SK-N-SH (cell line): ENCODE measurements around the gene MANBA. TPM values are rescaled to one million over a fixed set of nuclear protein-coding genes. Genes with fewer than 3 reads are reported as not detected.

ENCODE experiments used
- CTCF ChIA-PET: fragments of 300-600, 350-600 bp; formaldehyde crosslinking; extraction: SDS; loops from one replicate; lab custom pipeline; 2021; lab: Yijun Ruan, JAX
- POLR2A ChIA-PET: fragments of 350-600 bp; sonication (Branson Sonifier 250); formaldehyde crosslinking; extraction: SDS; loops from one replicate; lab custom pipeline; 2020; ENCODE audit warnings: antibody characterized with exemption, inconsistent platforms; lab: Yijun Ruan, JAX
- DNase-seq: peaks from one replicate; pipeline ENCODE4 v3.0.0; 2012
- H2AFZ ChIP-seq: fragments of 200-600 bp; sonication (generic); 2 replicates; pipeline ENCODE4 v1.8.1; 2016; ENCODE audit warnings: antibody characterized with exemption, mild to moderate bottlenecking, low read depth
- H3F3A ChIP-seq: fragments of 200-600 bp; sonication (generic); replicated peaks from 2 replicates; pipeline ENCODE3; 2016; ENCODE audit warnings: antibody characterized with exemption, mild to moderate bottlenecking; ENCODE audit not compliant: insufficient read depth
- H3K27ac ChIP-seq, 2 experiments: fragments of 200-500 bp in 1 of 2; fragments of 200-600 bp in 1 of 2; sonication (Bioruptor generic) in 1 of 2; sonication (generic), shearing (Covaris generic) in 1 of 2; 2 replicates each; pipeline versions ENCODE4 v1.5.1 to v1.6.1; 2014 to 2016; ENCODE audit warnings: low read depth in 2 of 2, inconsistent platforms in 1 of 2, low read length in 1 of 2, mild to moderate bottlenecking in 1 of 2, mixed read lengths in 1 of 2
- H3K27me3 ChIP-seq: fragments of 200-600 bp; sonication (generic), shearing (Covaris generic); 2 replicates; pipeline ENCODE4 v1.6.1; 2016; ENCODE audit warnings: mixed run types; ENCODE audit not compliant: insufficient read depth
- H3K36me3 ChIP-seq, 2 experiments: fragments of 200-500 bp in 1 of 2; fragments of 200-600 bp in 1 of 2; sonication (Bioruptor generic) in 1 of 2; sonication (generic) in 1 of 2; replicated peaks in 1 of 2; 2 replicates each; pipeline versions ENCODE3 to v1.5.1; 2014 to 2016; ENCODE audit warnings: low read length in 1 of 2, mild to moderate bottlenecking in 1 of 2; ENCODE audit not compliant: insufficient read depth in 2 of 2, control insufficient read depth in 1 of 2
- H3K4me1 ChIP-seq, 2 experiments: fragments of 200-500 bp in 1 of 2; fragments of 200-600 bp in 1 of 2; sonication (Bioruptor generic) in 1 of 2; sonication (generic), shearing (Covaris generic) in 1 of 2; 2 replicates each; pipeline versions ENCODE4 v1.5.1 to v1.6.1; 2014 to 2016; ENCODE audit warnings: low read depth in 1 of 2, low read length in 1 of 2, mixed run types in 1 of 2; ENCODE audit not compliant: insufficient read depth in 2 of 2, control insufficient read depth in 1 of 2
- H3K4me2 ChIP-seq: fragments of 200-600 bp; sonication (generic), shearing (Covaris generic); 2 replicates; pipeline ENCODE4 v1.6.1; 2017; ENCODE audit warnings: mixed run types
- H3K4me3 ChIP-seq, 2 experiments: fragments of 200-500 bp in 1 of 2; fragments of 200-600 bp in 1 of 2; sonication (Bioruptor generic) in 1 of 2; sonication (generic), shearing (Covaris generic) in 1 of 2; 2 replicates each; pipeline versions ENCODE4 v1.5.1 to v1.8.1; 2014 to 2016; ENCODE audit warnings: low read depth in 2 of 2, inconsistent platforms in 1 of 2, low read length in 1 of 2, mild to moderate bottlenecking in 1 of 2, mixed read lengths in 1 of 2, moderate library complexity in 1 of 2
- H3K79me2 ChIP-seq: fragments of 200-600 bp; sonication (generic); 2 replicates; pipeline ENCODE4 v1.8.1; 2017; ENCODE audit warnings: mild to moderate bottlenecking; ENCODE audit not compliant: insufficient read depth
- H3K9ac ChIP-seq: fragments of 200-600 bp; sonication (generic); 2 replicates; pipeline ENCODE4 v1.6.1; 2017; ENCODE audit warnings: mixed run types
- H3K9me2 ChIP-seq: fragments of 200-600 bp; sonication (generic); 2 replicates; pipeline ENCODE4 v1.6.1; 2017; ENCODE audit warnings: mixed run types
- H3K9me3 ChIP-seq: fragments of 200-600 bp; sonication (generic); 2 replicates; pipeline ENCODE4 v1.6.1; 2017; ENCODE audit warnings: mixed run types, mild to moderate bottlenecking, moderate library complexity
- H4K20me1 ChIP-seq: fragments of 200-600 bp; sonication (generic); 2 replicates; pipeline ENCODE4 v1.6.1; 2017; ENCODE audit warnings: mild to moderate bottlenecking, mixed run types; ENCODE audit not compliant: insufficient read depth
- CTCF ChIP-seq: fragments of 200-600 bp; sonication (generic); IDR thresholded peaks from 2 replicates; pipeline ENCODE4 v1.6.1; 2017; ENCODE audit warnings: antibody characterized with exemption, mild to moderate bottlenecking, moderate library complexity
- EP300 ChIP-seq, 2 experiments: IDR thresholded peaks; 2 replicates each; pipeline versions ENCODE4 v1.4.0 to v1.6.1; 2012; ENCODE audit warnings: borderline replicate concordance in 1 of 2, low read depth in 1 of 2, low read length in 1 of 2
- REST ChIP-seq: IDR thresholded peaks from 2 replicates; pipeline ENCODE4 v1.6.1; 2012; ENCODE audit warnings: mild to moderate bottlenecking, low read depth, low read length, moderate library complexity
- TCF12 ChIP-seq: IDR thresholded peaks from 2 replicates; pipeline ENCODE4 v1.4.0; 2012
- ZBTB33 ChIP-seq: IDR thresholded peaks from 2 replicates; pipeline ENCODE4 v1.4.0; 2012; ENCODE audit warnings: low read depth, borderline replicate concordance
- WGBS: methylation state at CpG from one replicate; pipeline ENCODE4 v1.1.6; 2017; ENCODE audit warnings: low lambda C conversion rate; 5-methylcytosine and 5-hydroxymethylcytosine counted together
- polyA plus RNA-seq, 3 experiments: library from polyadenylated mRNA; depleted of rRNA; stranded (reverse); fragments of >200 nt; gene quantifications; 2 replicates each; pipeline ENCODE4 v1.2.3, GENCODE V29; 2012

Gene MANBA
- polyA plus RNA-seq, 1 of the 3 experiments (the other 2 are of a cell fraction): 13.4 TPM

- TF ChIP-seq CTCF (no peak), EP300 (IDR thresholded peaks at IDR 0.05; ENCODE audit: borderline replicate concordance in 1 of 2, low read depth in 1 of 2, low read length in 1 of 2) (no peak), TCF12 (no peak), REST (no peak)
Observed at GRCh38 chr4:102683881-102684609, 76.7 kb downstream of the MANBA start (continued).

- ChIA-PET CTCF (interaction anchor here (0.7 kb wide), 1 partner anchor 126 kb away, joined by 3 read pairs; no protein-coding TSS in a partner anchor), POLR2A (no interaction called here)
- Histone ChIP-seq H4K20me1 (no peaks in the 10 kb centered on the region), H3K36me3 (peaks cover 4 to 26% of the 10 kb centered on the region in 2 experiments), H3K4me3 (no peak overlapping the region), H3K9me3 (no peaks in the 10 kb centered on the region), H3F3A (peaks cover 11% of the 10 kb centered on the region), H3K79me2 (no peaks in the 10 kb centered on the region), H3K27ac (no peak overlapping the region), H3K27me3 (no peaks in the 10 kb centered on the region), H3K4me1 (peaks cover 1 to 7% of the 10 kb centered on the region in 2 experiments; a peak in 3 of 4 replicates), H3K4me2 (no peak overlapping the region), H3K9me2 (no peaks in the 10 kb centered on the region), H3K9ac (no peak overlapping the region), H2AFZ (no peak overlapping the region)
- WGBS: 68% methylated on average over 4 of the region's 4 CpGs
- TF ChIP-seq ZBTB33: no peak
- DNase-seq: no peak
Observed at GRCh38 chr4:102678695-102679335, 82.0 kb downstream of the MANBA start.
